Mucosa of descending colon (tissue), 3 donors: ENCODE results near the gene WBP1. TPM values are rescaled to one million over a fixed set of nuclear protein-coding genes. Genes with fewer than 3 reads are reported as not detected.
A peak's percentile ranks its signal among the peaks of the same experiment; 100 is the strongest.

Source experiments
- ATAC-seq: fragments of 200-7000 bp; cut with Tn5 transposase; one replicate; pipeline ENCODE4 v1.9.1; 2020; ENCODE audit warnings: mild to moderate bottlenecking, moderate library complexity
- DNase-seq, 3 donors: peaks; one replicate each; pipeline ENCODE4 v3.0.0-alpha.2; 2020
- H3K36me3 ChIP-seq: fragments of 200-600 bp; one replicate; pipeline ENCODE4 v1.8.0; 2021; ENCODE audit warnings: low read depth, mild to moderate bottlenecking
- H3K4me1 ChIP-seq: fragments of 200-600 bp; one replicate; pipeline ENCODE4 v1.8.0; 2021; ENCODE audit warnings: low read depth, mild to moderate bottlenecking
- H3K4me3 ChIP-seq: fragments of 200-600 bp; one replicate; pipeline ENCODE4 v1.8.0; 2021; ENCODE audit warnings: mild to moderate bottlenecking
- H3K9me3 ChIP-seq: fragments of 200-600 bp; one replicate; pipeline ENCODE4 v1.8.0; 2021; ENCODE audit warnings: mild to moderate bottlenecking
- CTCF ChIP-seq: fragments of 200-600 bp; IDR thresholded peaks from one replicate; pipeline ENCODE4 v1.8.0; 2022; ENCODE audit warnings: antibody characterized with exemption, mild to moderate bottlenecking
- intact Hi-C, 2 donors: fragments of 100-400 bp; cut with DNase I in 1 of 2; cut with micrococcal nuclease in 1 of 2; formaldehyde crosslinking; loops; one replicate each; pipeline versions ENCODE4 v1.11.0 to v1.11.1; 2022; cut with DNase I, micrococcal nuclease
- total RNA-seq, 3 donors: library from RNA; stranded (reverse); fragmentation: NEBNext Ultra II Directional in 2 of 3; extraction: Animal tissue kit (Norgen Biotek cat#: 25700) in 2 of 3; gene quantifications; one replicate each; pipeline versions ENCODE4 v1.2.1 to v1.2.4, GENCODE V29; 2021 to 2023
- donor health status: DM: no; HTN: no; CAD: no; lungs with moderate emphysema.
- donor health status: DM: no; HTN: no; CAD: no.
- donor health status: DM: no; HTN: yes; CAD: no.

The WBP1 gene
- total RNA-seq, 3 donors from 2014 or later, result 51.1 to 60.6 (median 56.1) TPM

- Histone ChIP-seq H3K4me1 (peaks cover 17% of the 10 kb centered on the region), H3K4me3 (no peak overlapping the region), H3K36me3 (no peaks in the 10 kb centered on the region), H3K9me3 (no peaks in the 10 kb centered on the region)
- peak; percentile 65 to 71 (median 71) for DNase-seq
- ATAC-seq, result peak; percentile 82
- no peak for TF ChIP-seq CTCF
- intact Hi-C loops, result no loop called here
Observed at GRCh38 chr2:74429487-74430451, 28.5 kb upstream of the WBP1 start.

DNA sequence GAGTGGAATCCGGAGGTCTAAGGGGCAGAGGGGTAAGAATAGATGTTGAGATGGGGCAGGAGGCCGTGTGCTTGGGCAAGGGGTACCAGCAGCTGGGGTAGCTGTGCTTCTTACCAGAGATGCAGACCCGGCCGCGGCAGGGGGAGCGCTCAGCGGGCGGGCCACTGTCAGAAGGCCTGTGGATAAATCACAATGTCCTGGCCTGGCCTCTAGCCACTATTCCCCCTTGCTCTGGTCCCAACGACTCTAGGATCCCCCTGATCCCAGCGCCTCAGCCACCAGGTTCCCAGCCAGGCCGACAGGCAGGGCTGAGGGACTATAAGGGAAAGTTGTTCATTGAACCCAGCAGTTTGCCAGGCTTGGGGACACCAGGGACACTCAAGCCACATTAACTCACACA lies 27.7 kb upstream of the WBP1 start:
- H3K4me1 ChIP-seq, result peaks cover 17% of the 10 kb centered on the region
- no peak overlapping the region for H3K4me3 ChIP-seq
- no peak for TF ChIP-seq CTCF
- no peaks in the 10 kb centered on the region for H3K9me3 ChIP-seq
- ATAC-seq (no peak), DNase-seq (no peak)
- intact Hi-C loops, result no loop called here
- H3K36me3 ChIP-seq, result no peaks in the 10 kb centered on the region

- Histone ChIP-seq H3K4me1 (peaks cover 7% of the 10 kb centered on the region), H3K36me3 (no peaks in the 10 kb centered on the region), H3K9me3 (no peaks in the 10 kb centered on the region), H3K4me3 (no peak overlapping the region)
- DNase-seq, result no peak
- no peak for ATAC-seq
- no peak for TF ChIP-seq CTCF
- intact Hi-C loops, result no loop called here
Observed at GRCh38 chr2:74436111-74436805, 22.0 kb upstream of the WBP1 start.

- no peak for ATAC-seq
- no peak overlapping the region for H3K4me3 ChIP-seq
- H3K36me3 ChIP-seq, result no peaks in the 10 kb centered on the region
- H3K4me1 ChIP-seq, result peaks cover 7% of the 10 kb centered on the region
- H3K9me3 ChIP-seq, result no peaks in the 10 kb centered on the region
- no peak for TF ChIP-seq CTCF
- intact Hi-C loops, result no loop called here
- peak in 1 of 3 donors; percentile 16 for DNase-seq
Observed at GRCh38 chr2:74436848-74437695, 21.2 kb upstream of the WBP1 start.

DNA sequence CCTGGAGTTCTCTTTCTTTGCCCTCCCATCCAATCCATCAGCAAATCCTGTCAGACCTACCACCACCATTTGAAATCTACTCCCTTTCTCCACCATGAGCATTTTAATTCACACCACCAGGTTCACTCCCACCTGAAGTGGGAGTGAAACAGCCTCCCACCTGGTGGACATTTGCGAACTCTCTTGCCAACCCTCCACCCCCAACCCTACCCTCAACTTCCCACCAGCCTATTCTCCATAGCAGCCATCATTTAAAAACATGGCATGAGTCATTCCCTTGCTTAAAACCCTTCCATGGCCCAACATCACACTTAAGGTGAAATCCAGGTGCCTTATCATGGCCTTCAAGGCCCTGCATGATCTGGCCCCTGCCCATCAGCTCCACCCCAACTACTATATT lies 20.0 kb upstream of the WBP1 start:
- intact Hi-C loops, result no loop called here
- peak in 1 of 3 donors; percentile 3 for DNase-seq
- ATAC-seq, result no peak
- H3K9me3 ChIP-seq, result no peaks in the 10 kb centered on the region
- no peak for TF ChIP-seq CTCF
- H3K4me3 ChIP-seq, result no peak overlapping the region
- H3K4me1 ChIP-seq, result peaks cover 12% of the 10 kb centered on the region
- H3K36me3 ChIP-seq, result no peaks in the 10 kb centered on the region
